Measurements from ENCODE around the gene RHOT2. TPM values are rescaled to one million over a fixed set of nuclear protein-coding genes. Genes with fewer than 3 reads are reported as not detected.
A peak's percentile ranks its signal among the peaks of the same experiment; 100 is the strongest.

Gene RHOT2
- total RNA-seq, 1 experiment from 2014 or later: 98.5 TPM

GRCh38 chr16:662095-662494 lies 5.8 kb upstream of the RHOT2 start (continued):
- no peak for TF ChIP-seq REST (IDR thresholded peaks at IDR 0.05; ENCODE audit: low read depth)
- TF ChIP-seq SP1 (IDR thresholded peaks at IDR 0.05; ENCODE audit: low read depth): no peak
- TF ChIP-seq EZH2 (IDR thresholded peaks at IDR 0.05): no peak
- no peak for TF ChIP-seq CEBPB (IDR thresholded peaks at IDR 0.05; ENCODE audit: low read depth)
- no peak for TF ChIP-seq ZNF274 (IDR thresholded peaks at IDR 0.05; ENCODE audit: low read depth, low read length)
- TF ChIP-seq JUND (IDR thresholded peaks at IDR 0.05): no peak
- TF ChIP-seq FOSL1 (IDR thresholded peaks at IDR 0.05; ENCODE audit: low read depth): no peak

- no peaks in the 10 kb centered on the region for H3K9me2 ChIP-seq (ENCODE audit: insufficient read depth)
- ChIA-PET POLR2A (no interaction called here), RAD21 (ENCODE audit: low non-redundant PET in 1 of 2, low total read pairs in 2 of 2, uncharacterized antibody in 2 of 2, unreplicated experiment in 2 of 2) (no interaction called here), CTCF (no interaction called here)
- no peaks in the 10 kb centered on the region for H3K36me3 ChIP-seq (ENCODE audit: control insufficient read depth in 1 of 2, insufficient read depth in 2 of 2, low read length in 2 of 2)
- H3K4me3 ChIP-seq (replicated peaks in 1 of 2; ENCODE audit: low read depth in 1 of 2, low read length in 2 of 2): no peak overlapping the region
- TF ChIP-seq RAD21 (IDR thresholded peaks at IDR 0.05; ENCODE audit: low read depth): no peak
- no peaks in the 10 kb centered on the region for H3K79me2 ChIP-seq (ENCODE audit: insufficient read depth, low read length)
- no peaks in the 10 kb centered on the region for H4K20me1 ChIP-seq (ENCODE audit: insufficient read depth)
- ATAC-seq (no peak), DNase-seq (ENCODE audit: low read depth, low spot score) (no peak)
- H3K27ac ChIP-seq (ENCODE audit: low read depth, low read length): no peak overlapping the region
- peaks cover 3 to 12% of the 10 kb centered on the region in 2 experiments; a peak in 2 of 4 replicates for H3K4me1 ChIP-seq (ENCODE audit: control insufficient read depth in 1 of 2, insufficient read depth in 2 of 2, low read length in 2 of 2)
- BruUV-seq (replicated peaks): TSS peak; percentile 29
- no peaks in the 10 kb centered on the region for H3K9me3 ChIP-seq (ENCODE audit: control insufficient read depth in 1 of 2, insufficient read depth in 1 of 2, low read depth in 1 of 2, low read length in 2 of 2)
- no peak overlapping the region for H3K9ac ChIP-seq (ENCODE audit: low read length)
- H2AFZ ChIP-seq (ENCODE audit: low read depth, low read length, poor library complexity, severe bottlenecking): no peak overlapping the region
- intact Hi-C loops (cut with micrococcal nuclease): no loop called here
- H3K27me3 ChIP-seq (ENCODE audit: insufficient read depth, low read length): no peaks in the 10 kb centered on the region
- H3K4me2 ChIP-seq (ENCODE audit: low read length): no peak overlapping the region
These were observed 5.3 kb upstream of the RHOT2 start for GRCh38 chr16:662597-662996.

Data from HCT116 (cell line).